ENCODE data around the gene SHANK1.

SHANK1 gene

DNA sequence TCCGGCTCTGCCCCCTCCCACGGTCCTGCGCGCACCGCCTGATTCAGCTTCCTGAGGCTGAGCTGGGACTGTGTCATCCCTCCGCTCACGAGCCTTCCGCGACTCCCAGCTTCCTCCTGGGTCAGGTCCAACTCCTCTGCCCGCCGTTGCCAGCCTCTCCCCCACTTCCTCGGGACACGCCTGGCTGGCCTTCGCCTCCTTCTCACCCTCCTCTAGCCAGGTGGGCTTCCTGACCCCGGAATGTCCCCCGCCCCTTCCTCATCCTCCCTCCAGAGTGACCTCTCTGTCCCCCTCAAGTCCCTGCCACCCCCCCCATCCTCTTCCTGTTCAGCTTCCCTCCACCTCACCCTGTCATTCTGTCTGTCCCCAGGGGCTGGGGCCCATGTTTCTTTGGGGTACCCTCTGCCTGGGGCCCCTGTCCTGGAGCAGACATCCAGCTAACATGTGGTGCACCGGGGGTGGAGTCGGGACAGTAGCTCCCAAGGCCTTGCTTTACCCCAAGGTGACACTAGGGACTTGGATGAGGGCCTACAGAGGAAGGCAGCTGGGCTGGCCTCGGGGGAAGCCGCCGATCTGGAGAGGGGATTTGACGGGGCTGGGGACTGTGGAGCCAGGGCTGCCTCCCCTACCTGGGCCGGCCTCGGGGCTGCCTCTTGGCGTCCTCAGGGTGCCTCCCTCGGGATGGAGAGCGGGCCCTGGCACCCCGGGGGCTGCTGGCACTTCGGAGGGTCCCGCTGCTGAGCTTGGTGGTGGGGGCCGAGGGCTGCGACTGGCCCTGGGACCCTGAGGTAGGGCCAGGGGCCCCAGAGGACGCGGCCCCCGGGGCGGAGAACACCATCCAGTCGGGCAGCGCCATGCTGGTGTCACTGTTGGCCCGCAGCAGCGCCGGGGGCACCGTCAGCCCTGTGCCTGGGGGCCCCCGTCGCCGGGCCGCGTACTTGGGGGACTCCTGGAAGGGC lies 16.5 kb downstream of the SHANK1 start:
- no peak overlapping the region for H3K4me3 ChIP-seq (ENCODE audit: low read length)
- DNase-seq (ENCODE audit: low read depth) = no peak
- TF ChIP-seq, protein P1, sequence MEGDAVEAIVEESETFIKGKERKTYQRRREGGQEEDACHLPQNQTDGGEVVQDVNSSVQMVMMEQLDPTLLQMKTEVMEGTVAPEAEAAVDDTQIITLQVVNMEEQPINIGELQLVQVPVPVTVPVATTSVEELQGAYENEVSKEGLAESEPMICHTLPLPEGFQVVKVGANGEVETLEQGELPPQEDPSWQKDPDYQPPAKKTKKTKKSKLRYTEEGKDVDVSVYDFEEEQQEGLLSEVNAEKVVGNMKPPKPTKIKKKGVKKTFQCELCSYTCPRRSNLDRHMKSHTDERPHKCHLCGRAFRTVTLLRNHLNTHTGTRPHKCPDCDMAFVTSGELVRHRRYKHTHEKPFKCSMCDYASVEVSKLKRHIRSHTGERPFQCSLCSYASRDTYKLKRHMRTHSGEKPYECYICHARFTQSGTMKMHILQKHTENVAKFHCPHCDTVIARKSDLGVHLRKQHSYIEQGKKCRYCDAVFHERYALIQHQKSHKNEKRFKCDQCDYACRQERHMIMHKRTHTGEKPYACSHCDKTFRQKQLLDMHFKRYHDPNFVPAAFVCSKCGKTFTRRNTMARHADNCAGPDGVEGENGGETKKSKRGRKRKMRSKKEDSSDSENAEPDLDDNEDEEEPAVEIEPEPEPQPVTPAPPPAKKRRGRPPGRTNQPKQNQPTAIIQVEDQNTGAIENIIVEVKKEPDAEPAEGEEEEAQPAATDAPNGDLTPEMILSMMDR (conservative IDR thresholded peaks at IDR 0.05; ENCODE audit: low read depth, low read length) = no peak

DNA sequence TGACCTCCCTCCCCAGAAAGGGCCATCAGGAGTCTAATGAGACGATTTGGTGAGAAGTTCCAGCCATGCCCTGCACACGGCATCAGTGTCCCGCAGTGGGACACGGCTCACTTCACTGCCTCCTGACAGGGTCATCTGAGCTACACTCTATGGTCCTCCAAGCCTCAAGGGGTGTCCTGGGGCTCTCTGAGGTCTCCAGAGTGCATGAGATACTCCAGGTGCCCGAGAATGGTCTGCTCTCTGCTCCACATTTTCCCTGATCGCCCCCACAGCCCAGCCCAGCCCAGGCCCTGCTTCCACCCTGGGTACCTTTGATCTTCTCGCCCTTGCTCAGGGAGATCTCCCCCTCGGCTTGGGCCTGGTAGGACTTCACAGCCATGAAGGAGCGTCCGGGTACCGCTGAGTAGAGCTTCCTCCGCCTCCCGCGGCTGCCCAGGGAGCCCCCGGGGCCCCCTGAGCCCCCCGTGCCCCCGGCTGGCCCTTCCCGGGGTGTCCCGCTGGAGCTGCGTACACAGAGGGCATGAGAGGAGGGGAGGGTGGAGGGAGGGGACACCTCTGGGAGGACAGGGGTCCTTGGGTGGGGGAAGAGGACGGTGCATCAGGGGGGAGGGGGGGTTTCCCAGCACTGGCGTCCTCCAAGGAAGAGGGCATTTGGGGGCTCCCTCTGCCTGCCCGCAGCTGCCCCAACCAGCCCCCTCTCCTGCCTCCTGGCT lies 17.3 kb downstream of the SHANK1 start:
- DNase-seq (ENCODE audit: low read depth) = no peak
- H3K4me3 ChIP-seq (ENCODE audit: low read length) = no peak overlapping the region

DNA sequence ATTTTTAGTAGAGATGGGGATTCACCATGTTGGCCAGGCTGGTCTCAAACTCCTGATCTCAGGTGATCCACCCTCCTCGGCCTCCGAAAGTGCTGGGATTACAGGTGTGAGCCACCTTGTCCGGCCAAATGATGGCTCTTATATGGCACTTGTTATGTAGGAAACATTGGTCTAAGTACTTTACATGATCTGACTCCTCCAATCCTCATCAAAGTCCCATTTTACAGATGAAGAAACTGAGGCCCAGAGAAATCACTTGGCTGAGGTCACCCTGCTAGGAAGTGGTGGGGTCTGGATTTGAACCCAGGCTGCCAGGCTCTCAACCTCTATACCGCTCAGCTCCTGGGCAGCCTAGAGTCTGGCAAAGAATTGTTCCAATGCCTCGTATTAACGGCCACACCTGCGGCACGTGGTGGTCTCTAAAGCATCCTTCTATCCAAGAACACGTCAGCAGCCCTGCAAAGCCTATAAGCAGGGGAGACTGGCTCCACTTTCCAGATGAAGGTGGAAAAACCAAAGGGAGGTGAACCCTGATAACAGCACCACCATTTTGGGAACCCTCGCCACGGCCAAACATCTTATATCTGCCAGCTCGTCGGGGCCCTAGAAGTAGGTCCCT lies 18.1 kb downstream of the SHANK1 start:
- H3K4me3 ChIP-seq (ENCODE audit: low read length) = no peak overlapping the region
- no peak for DNase-seq (ENCODE audit: low read depth)
- TF ChIP-seq, protein P1 (conservative IDR thresholded peaks at IDR 0.05; ENCODE audit: low read depth, low read length) = no peak

More for the DNA sequence above, 17.3 kb downstream of the SHANK1 start:
- TF ChIP-seq, protein P1 (conservative IDR thresholded peaks at IDR 0.05; ENCODE audit: low read depth, low read length) = no peak

DNA sequence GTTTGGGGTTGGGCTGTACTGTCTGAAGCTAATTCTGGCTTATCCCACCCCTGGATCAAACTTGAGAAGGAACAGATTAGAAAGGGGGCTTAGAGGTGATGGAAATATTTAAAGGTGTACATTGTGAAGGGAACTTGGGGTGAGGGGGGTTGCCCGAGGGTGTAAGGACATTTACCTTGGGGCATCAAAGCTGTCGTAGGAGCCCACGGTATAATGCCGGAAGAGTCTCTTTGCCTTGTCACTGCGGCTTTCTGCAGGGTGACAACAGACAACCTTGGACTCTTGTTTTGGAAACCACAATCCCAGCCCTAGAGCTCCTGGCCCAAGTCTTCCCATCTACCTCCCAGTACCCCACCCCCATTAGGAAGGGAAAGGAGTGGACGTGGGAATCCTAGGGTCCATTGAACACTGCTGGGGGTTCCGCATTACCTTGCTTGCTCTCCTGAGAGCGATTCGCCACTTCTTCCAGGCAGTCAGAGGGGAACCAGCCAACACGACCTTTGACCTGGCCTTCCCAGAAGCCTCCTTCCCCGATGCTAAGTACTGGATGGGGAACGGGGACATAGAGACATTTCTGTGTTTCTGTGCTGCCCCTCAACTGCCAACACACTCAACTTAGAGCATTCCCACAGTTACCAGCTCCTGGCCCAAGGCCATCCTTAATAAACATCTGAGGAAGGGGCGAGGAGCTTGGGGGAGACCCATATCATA lies 22.0 kb downstream of the SHANK1 start:
- no peak for DNase-seq (ENCODE audit: low read depth)
- TF ChIP-seq, protein P1 (conservative IDR thresholded peaks at IDR 0.05; ENCODE audit: low read depth, low read length) = no peak
- H3K4me3 ChIP-seq (ENCODE audit: low read length) = no peak overlapping the region

DNA sequence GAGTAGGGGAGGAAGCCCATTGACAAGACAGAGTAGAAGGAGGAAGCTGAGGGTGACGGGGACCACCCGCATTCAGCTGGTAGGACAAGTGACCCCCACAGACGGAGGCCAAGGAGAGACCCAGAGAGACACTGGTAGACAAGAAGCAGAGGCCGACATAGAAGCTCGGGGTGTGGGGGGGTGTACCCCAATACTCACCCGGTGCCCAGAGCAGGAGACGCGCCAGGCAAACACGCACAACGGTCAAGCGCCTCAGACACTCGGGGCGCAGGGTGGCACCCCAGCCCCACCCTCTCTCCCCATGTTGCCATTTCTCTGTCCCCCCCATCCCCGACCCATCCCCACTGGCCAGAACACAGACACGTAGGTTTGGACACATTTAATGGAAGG lies 23.5 kb downstream of the SHANK1 start:
- DNase-seq (ENCODE audit: low read depth) = no peak
- H3K4me3 ChIP-seq (ENCODE audit: low read length) = no peak overlapping the region
- TF ChIP-seq, protein P1 (conservative IDR thresholded peaks at IDR 0.05; ENCODE audit: low read depth, low read length) = no peak

DNA sequence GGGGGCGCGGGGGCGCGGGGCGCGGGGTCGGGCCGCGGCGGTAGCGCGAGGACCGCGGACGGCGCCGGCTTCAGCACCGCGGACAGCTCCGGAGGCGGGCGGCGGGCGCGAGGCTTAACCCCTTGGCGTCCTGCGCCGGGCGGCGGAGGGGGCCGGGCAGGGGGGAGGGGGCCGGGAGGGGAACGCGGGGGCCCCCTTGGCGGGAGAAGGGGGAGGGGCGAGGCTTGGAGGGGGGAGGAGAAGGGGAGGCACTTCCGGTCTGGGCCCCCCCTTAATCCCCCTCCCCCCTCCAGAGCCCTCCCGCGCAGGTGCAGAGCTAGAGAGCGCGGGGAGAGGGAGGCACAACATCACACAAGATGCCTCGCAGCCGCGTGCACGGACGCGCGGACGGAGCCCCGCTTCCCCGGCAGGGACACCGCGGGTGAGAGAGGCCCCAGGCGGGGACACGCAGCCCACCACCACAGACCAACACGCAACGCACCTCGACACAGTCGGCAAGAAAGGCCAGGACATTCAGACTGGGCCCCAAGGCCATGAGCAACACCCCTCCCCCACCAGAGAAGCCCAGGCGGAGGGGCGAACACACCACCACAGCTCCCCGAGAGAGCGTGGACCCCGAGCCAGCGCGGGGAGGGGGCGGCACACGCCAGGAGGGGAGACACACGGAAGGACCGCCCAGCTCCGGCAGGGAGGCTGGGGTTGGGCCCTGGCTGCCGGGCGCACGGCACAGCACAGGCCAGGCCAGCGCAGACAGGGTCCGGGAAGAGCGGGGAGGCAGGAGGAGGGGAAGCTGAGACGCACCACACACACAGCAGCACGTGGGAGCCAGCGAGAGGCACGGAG lies 24.1 kb downstream of the SHANK1 start:
- no peak for DNase-seq (ENCODE audit: low read depth)
- H3K4me3 ChIP-seq (ENCODE audit: low read length) = no peak overlapping the region
- TF ChIP-seq, protein P1 (conservative IDR thresholded peaks at IDR 0.05; ENCODE audit: low read depth, low read length) = no peak

Measured in retinal pigment epithelial cell (primary cell).